Measurements from ENCODE around the gene KNDC1.
"Not testable (repeated sequence)": the region's sequence is repeated elsewhere in the genome, so short reads cannot be mapped to it uniquely, and the experiment has no call there.

KNDC1 gene

DNA sequence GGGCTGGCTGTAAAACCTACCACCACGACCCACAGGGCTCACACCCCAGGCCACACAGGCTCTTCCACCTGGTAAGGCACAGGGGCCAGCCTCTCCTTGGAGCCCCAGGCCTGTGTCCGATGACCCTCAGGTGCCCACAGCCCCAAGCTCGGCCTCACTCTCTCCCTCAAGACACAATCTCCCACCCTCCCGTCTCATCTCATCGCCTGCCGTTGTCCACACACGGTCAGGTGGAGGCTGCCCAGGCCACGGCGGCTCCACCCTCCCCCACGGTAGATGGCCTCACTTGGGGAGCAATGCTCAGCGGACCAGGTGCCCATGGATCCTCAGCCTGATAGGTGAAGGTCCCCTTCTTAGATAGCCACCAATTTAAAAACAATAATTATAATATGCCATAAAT lies 61.3 kb downstream of the KNDC1 start:
- DNase-seq (ENCODE audit: low read depth, low spot score): no peak

DNA sequence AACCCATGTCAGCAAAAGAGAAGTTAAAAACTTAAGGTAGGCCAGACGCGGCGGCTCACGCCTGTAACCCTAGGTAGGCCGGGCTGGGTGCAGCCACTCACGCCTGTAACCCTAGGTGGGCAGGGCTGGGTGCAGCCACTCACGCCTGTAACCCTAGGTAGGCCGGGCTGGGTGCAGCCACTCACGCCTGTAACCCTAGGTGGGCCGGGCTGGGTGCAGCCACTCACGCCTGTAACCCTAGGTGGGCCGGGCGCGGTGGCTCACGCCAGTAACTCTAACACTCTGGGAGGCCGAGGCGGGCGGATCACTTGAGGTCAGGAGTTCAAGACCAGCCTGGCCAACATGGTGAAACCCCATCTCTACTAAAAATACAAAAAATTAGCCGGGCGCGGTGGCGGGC lies 61.7 kb downstream of the KNDC1 start:
- DNase-seq (ENCODE audit: low read depth, low spot score): not testable (repeated sequence)

DNA sequence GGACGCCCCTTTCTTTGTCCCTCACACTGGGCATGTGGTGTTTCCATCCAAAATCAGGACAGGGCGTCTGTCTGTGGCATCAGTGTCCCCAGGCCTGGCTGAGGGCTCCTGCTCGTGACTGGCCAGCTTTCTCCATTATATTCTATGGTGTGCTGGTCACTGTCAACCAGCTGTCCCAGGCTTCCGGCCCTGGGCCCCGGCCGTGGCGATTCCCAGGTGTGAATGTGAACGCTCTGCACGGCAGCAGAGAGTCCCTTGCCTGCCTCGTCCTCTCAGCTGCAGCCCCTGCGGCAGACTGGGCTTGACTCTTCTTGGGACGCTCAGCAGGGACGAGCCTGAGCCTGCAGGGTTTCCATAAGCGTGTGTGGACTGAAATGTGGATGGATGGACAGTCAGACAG lies 64.1 kb downstream of the KNDC1 start:
- no peak for DNase-seq (ENCODE audit: low read depth, low spot score)

DNA sequence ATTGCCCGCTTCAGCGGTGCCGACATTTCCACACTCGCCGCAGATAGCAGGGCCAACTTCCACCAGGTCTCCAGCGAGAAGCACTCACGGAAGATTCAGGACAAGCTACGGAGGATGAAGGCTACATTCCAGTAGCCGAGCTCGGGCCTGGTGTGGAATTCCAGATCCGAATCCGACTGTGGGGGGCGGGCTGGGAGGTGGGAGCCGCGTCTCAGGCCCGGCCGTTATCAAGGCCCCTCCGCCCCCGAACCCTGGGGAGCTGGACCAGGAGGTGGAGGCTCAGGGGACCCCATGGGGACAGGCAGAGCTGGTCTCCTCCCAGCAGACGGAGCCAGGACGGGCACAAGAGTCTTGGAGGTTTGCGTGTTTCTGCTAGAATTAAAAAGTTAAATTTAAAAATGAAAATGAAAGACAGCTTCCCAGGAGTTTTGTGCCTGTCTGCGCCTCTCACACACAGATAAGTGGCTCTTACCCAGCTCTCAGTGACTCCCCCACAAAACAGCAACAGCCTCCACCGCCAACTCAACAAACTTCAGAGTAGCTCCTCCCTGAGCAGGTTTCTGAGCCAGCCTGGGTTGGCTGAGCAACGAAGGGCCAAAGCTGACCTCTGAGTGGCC lies 64.8 kb downstream of the KNDC1 start:
- no peak for DNase-seq (ENCODE audit: low read depth, low spot score)

DNA sequence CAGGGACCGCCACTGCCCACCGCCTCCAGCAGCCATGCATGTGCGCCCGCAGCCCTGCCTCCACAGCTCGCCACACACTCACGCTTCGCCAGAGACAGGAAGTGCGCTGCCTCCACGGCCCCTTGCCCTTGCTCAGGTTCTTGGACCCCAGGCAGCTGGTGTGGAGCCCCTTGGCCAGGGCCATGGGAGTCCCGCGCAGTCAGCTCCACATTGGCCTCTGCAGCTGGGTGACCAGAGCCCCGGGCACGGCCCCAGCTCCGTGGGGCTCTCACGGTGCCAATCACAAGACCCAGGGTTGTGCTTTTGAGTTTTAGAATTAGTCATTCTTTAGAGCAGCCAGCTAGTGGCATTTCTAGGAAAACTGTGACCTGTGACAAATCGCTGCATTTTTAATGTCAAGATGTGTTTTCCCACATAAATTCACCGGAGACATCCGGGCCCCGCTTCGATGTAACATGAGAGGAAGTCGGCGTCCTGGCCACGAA lies 65.7 kb downstream of the KNDC1 start:
- no peak for DNase-seq (ENCODE audit: low read depth, low spot score)

DNA sequence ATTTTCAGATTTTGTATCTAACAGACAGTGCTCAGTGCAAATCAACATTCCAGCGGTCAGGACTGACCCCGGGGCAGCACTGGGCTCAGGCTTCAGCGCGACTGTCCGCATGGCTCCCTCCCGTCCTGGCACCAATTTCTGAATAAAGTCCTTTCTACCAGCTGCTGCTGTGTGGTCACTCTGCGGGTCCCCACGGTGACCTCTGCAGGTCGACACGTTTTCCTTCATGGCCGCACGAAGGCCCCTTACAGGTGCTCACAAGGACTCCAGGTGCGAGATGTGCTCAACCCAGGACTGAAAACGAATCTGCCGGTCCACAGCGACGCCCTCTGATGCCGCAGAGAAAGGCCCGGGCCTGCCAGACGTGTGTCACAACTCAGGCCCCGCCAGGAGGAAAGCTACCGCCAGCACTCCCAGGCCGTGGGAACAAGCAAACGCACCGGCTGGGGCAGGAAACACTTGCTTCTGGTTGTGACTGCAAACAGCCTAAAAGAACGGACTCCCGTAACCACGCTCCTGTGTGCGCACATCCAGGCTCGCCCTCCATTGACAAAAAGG lies 66.3 kb downstream of the KNDC1 start:
- no peak for DNase-seq (ENCODE audit: low read depth, low spot score)

DNA sequence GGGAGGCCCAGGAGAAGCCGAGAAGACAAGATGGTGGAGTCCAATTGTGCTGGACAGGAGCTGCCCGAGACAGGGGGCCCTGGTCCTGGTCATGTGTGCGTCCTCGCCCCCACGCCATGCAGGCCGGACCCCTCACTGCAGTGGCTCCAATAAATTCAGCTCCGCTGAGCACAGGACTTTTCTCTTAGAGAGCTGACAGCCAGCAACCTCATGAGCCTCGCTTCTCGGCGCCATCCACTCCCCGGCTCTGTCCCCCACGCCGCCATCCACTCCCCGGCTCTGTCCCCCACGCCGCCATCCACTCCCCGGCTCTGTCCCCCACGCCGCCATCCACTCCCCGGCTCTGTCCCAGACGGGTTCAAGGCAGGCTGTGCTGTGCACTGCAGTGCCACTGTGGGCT lies 67.2 kb downstream of the KNDC1 start:
- DNase-seq (ENCODE audit: low read depth, low spot score): no peak

DNA sequence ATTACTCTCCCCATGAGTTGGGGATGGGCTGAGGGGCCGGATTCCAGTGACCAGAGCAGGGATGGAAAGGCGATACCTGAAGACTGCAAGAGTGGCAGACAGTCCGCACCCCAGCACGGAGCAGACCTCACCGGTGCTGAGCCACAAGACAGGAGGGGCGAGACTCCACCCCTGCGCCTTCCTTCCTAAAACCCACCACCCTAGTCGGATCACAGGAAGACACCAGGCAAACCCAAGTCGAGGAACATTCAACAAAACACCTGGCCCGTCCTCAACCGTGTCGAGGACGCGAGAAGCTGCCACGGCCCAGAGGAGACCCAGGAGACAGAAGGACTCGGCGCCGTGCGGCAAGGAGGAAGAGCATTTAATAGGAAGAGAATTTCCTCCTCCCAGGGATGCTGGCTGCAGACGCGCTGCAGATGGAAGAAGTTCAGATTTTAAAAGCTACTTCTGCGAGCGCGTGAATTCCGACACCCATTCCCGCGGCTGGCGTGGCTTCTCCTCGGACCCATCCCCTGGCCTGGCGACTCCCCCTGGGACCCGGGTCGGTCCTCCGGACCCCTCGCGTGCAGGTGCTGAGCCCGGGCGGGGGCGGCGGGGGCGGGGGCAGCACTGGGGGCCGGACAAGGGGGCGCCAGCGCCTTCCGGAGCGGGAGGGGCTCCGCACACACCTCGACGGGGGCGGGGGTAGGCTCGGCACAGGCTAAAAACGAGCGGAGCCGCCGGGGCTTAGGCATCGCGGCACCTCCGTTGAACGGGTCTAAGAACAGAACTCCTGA lies 69.4 kb downstream of the KNDC1 start:
- DNase-seq (ENCODE audit: low read depth, low spot score): no peak

DNA sequence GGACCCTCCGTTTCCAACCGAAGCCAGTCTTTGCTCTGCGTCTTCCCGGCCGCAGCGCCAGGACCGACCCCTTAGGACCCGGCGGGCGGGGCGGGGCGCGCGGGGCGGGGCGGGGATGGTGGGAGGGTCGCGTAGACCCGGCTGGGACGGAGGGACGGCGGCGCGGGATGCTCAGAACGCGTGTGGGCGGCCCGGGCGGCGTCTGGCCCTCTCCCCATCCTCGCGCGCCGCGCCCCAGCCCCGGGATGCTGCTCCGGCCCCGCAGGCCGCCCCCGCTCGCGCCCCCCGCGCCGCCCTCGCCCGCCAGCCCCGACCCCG lies 70.0 kb downstream of the KNDC1 start, which contains the start of gene UTF1:
Gene UTF1, plus strand, starts transcription at position 174 of the 318 bp plus-strand sequence. Its CDS starts 72 bp downstream, at position 246.
- no peak for DNase-seq (ENCODE audit: low read depth, low spot score)

DNA sequence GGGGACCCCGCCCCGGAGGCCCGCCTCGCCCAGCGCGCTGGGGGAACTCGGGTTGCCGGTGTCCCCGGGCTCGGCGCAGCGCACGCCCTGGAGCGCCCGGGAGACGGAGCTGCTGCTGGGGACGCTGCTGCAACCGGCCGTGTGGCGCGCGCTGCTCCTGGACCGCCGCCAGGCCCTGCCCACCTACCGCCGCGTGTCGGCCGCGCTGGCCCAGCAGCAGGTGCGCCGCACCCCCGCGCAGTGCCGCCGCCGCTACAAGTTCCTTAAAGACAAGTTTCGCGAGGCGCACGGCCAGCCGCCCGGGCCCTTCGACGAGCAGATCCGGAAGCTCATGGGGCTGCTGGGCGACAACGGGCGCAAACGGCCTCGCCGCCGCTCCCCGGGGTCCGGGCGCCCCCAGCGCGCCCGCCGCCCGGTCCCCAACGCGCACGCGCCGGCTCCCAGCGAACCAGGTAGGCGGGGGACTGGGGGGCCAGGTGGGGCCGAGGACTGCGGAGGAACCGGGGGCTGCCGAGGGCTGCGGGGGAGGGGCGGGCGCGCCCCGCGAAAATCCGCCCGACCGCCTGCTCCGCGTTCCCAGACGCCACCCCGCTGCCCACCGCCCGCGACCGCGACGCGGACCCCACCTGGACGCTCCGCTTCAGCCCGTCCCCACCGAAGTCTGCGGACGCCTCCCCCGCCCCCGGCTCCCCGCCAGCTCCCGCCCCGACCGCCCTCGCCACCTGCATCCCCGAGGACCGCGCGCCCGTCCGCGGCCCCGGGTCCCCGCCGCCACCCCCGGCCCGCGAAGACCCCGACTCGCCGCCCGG lies 70.6 kb downstream of the KNDC1 start:
- no peak for DNase-seq (ENCODE audit: low read depth, low spot score)

DNA sequence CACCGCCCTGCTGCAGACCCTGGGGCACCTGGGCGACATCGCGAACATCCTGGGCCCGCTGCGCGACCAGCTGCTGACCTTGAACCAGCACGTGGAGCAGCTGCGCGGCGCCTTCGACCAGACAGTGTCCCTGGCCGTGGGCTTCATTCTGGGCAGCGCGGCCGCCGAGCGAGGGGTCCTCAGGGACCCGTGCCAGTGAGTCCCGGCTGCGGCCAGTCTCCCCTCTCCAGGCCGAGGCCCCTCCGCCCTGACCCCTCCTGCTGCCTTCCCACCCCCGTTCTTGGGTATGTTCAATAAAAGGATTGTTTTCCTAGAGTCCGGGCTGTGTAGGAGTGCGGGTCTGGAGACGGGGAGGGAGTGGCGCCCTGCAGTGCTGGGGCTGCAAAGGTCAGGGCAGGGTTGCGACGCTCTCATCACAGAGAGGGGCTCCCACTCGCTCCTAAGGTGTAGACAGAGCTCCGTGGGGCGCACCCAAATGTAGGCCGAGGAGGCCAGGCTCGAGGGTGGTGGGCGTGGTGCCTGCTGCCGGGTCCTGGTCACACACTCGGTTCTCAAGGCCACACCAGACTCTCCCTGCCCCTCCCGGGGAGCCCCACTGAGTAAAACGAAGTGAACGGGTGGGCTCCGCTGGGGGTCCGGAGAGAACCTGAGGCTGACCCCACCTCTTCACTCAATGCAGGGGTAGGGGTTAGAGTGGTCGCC lies 71.4 kb downstream of the KNDC1 start:
- no peak for DNase-seq (ENCODE audit: low read depth, low spot score)

DNA sequence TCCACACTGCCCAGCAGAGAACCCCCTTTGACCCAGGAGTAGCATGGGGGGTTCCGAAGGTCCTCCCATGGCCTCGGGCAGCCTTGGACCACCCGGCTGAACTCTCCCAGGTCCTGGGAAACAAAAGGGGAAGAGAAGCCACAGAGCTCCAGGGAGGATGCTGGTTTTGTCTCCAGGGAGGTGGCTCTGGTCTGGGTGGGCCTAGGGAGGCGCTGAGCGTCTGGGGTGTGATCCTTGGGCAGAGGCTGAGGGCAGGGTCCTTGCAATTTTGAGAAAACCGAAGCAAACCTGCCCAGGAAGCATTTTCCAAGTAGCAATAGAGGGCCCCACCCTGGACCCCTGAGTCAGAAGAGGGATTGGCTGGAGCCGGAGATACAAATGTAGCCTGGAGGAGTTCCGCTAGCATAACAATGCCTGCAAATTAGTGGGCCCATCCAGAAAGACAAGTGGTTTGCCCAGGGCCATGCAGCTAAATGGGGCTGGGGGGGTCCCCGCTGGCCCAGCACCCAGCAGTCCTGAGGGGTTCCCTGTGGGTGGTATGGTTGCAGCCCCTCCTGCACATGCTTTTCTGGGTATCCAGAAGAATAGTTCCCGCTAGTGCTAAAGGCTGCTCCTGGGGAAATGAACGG lies 72.0 kb downstream of the KNDC1 start:
- no peak for DNase-seq (ENCODE audit: low read depth, low spot score)

DNA sequence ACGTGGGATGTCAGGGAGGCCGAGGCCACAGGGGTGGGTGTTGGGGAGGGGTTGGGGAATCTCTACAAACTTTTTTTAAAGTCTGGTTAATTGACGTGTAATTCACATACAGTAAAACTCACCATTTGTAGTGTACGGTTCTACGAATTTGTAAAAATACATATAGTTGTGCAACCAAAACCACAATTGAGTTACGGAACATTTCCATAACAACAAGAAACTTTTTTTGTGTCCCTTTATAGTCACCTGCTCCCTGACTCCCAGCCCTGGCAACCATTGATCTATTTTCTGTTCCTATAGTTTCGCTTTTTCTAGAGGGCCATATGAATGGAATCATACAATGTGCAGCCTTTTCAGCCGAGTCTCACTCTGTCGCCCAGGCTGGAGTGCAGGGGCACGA lies 74.8 kb downstream of the KNDC1 start:
- DNase-seq (ENCODE audit: low read depth, low spot score): not testable (repeated sequence)

DNA sequence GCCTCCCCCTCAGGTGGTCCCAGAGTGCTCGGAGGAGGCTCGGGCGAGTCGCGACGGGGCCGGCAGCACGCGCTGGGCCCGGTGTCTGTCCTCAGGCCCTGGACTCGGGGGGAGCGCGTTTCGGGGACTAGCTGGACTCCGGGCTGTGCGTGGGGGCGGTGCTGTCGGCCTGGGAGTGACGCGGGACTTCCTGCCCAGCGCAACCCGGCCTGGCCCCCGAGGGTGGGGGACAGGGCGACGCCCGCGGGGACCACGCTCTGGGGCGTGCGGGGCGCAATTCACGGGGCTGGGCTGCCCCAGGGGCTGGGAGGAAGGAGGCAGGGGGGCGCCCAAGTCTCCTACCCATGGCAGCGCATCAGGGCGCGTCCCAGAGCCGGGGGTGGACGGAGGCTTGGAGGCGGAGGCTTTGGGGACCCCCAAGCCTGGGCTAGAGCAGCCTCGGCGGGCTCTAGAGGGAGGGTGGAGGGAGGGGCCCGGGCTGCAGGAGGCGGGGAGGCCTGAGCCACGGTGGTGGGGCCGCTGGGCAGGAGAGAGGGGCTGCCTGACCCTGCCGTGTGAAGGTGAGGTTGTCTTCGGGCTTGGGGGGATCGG lies 75.3 kb downstream of the KNDC1 start:
- DNase-seq (ENCODE audit: low read depth, low spot score): no peak

DNA sequence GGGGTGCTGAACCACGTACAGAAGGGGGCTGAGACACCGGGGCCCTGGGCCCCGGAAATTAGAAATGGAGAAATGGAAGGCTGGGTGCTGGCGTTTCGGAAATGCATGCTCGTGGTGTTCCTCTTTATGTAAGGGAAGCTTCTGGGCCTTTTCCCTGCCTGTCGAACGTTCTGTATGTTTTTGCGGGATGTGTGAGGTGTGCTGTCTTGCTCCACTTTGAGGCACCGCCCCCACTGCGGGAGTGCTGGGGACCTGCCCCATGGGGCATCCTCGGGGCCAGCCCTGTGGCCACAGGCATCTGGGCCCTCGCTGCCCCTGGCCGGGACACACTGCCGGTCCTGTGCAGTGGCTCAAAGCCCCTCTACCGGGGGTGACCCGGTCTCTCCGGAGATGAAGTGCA lies 75.9 kb downstream of the KNDC1 start:
- DNase-seq (ENCODE audit: low read depth, low spot score): no peak

DNA sequence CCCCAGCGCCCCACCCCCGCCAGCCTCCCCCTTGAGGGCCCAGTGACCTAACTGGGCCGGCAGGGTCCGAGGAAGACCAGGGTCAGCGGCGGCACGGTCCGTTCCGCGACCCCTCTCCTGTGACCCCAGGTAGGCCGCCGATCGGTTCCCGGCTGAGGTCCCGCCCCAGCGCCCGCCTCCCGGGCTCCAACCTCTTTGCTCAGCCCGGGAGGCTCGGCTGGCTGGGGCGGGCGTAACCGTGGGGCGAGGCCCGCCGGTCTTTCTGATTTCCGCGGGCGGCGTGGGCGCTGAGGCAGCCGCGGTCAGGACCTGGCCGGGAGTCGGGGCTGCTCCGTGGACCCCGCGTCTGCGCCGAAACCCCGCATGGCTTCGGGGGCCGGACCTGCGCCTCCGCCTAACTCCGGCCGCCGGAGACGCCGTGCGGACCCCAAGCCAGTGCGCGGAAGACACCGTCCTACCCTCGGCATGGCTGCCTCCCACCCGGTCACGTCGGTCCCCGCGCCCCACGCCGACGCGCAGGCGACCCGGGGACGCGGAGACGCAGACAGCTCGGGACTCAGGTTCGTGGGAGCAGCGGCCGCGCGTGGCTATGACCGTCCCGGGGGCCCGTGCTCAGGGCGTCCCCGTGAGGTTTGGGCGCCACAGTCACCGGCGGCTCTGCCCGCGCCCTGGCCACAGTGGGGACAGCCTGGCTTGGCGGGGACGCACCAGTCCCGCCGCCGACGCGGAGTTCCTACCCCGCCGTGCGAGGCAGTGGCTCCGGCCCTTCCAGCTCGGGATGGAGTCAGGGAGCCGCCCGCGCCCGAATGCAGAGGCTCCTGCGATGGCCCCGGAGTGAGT lies 76.6 kb downstream of the KNDC1 start:
- DNase-seq (ENCODE audit: low read depth, low spot score): no peak

DNA sequence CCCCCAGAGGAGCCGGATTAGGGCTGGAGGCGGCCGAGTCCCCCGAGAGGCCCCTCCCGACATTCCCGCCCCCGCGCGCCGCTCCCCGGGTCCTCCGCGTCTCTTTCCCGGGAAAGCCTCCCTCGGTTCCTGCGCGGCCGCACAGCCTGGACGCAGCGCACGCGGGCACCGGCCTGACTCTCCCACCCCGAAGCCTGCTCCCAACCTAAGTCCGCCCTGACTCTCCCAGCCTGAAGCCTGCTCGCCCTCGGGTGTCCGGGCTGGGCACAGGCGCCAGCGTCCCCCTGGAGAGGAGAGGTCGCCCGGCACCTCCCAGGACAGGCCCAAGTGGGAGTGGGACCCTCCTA lies 77.2 kb downstream of the KNDC1 start:
- no peak for DNase-seq (ENCODE audit: low read depth, low spot score)

DNA sequence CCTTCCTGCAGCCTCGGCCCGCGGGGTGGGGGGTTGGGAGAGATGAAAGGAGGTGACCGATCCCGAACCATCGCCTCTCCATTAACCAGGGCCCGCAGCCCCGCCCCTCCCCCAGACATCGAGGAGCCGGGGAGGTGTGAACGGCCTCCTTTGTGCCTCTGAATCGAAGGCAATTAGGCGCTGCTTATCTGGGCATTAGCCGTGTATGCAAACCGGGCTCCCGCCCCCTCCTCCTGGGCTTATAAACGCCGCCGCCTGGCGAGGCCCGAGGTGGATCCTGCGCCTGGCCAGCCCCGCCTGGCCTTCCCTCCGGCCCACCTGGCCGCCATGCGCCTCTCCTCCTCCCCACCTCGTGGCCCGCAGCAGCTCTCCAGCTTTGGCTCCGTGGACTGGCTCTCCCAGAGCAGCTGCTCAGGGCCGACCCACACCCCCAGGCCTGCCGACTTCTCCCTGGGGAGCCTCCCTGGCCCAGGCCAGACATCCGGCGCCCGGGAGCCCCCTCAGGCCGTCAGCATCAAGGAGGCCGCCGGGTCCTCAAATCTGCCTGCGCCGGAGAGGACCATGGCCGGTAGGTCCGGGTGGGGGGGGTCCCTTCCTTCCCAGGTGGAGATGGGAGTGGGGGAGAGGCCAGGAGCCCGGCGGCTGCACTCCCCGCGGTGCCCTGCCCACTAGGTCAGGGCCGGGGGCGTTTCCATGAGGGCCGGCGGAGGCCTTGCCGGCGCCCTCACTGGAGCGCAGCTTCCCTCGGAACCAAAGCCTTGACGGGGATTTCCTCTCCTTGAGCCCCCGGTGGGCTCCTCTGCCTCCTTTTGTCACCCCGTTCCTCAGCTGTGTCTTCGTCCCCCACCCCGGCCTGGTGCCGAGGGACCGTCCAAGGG lies 77.8 kb downstream of the KNDC1 start, which contains the start of gene VENTX:
Gene VENTX, plus strand, starts transcription at position 268 of the 878 bp plus-strand sequence. Its CDS starts 60 bp downstream, at position 328.
- DNase-seq (ENCODE audit: low read depth, low spot score): no peak

DNA sequence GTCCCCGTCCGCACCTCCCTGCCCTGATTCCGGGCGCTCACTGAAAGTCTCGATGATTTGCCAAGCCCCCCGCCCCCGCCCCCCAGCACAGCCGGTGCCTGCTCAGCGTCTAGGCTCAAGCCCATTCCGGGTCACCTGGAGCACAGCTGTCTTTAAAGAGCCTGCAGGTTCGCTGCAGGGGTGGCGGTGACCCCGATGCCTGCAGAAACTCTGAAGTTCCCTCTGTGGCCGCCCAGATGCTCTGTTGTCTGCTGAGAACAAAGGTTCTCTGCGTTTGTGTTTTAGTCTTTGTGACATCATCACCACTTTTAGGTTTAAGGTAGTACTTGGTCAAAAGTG lies 78.4 kb downstream of the KNDC1 start:
- DNase-seq (ENCODE audit: low read depth, low spot score): no peak
